Mesenchymal stem cell (in vitro differentiated cells and primary cell): ENCODE measurements around the gene MANSC4. TPM values are rescaled to one million over a fixed set of nuclear protein-coding genes. Genes with fewer than 3 reads are reported as not detected.

Experiments used
- DNase-seq: peaks from one replicate; pipeline ENCODE4 v3.0.0-alpha.2; 2013
- H2AFZ ChIP-seq: one replicate; pipeline ENCODE4 v1.6.1; 2013; ENCODE audit warnings: low read depth, mild to moderate bottlenecking, control low read depth, inconsistent platforms, low read length, moderate library complexity
- H2AK5ac ChIP-seq: 2 replicates; pipeline ENCODE4 v1.6.1; 2013; ENCODE audit warnings: low read length, moderate library complexity, mild to moderate bottlenecking, inconsistent platforms; ENCODE audit not compliant: severe bottlenecking
- H2BK120ac ChIP-seq: one replicate; pipeline ENCODE4 v1.6.1; 2013; ENCODE audit warnings: low read depth, mild to moderate bottlenecking, inconsistent platforms, low read length, moderate library complexity
- H2BK12ac ChIP-seq, 2 experiments: one replicate each; pipeline ENCODE4 v1.6.1; 2013; ENCODE audit warnings: inconsistent platforms in 2 of 2, low read length in 2 of 2, mild to moderate bottlenecking in 2 of 2, moderate library complexity in 2 of 2, control low read depth in 1 of 2
- H2BK15ac ChIP-seq: one replicate; pipeline ENCODE4 v1.6.1; 2013; ENCODE audit warnings: mild to moderate bottlenecking, low read depth, inconsistent platforms; ENCODE audit not compliant: poor library complexity, severe bottlenecking
- H2BK5ac ChIP-seq: 2 replicates; pipeline ENCODE4 v1.6.1; 2013; ENCODE audit warnings: low read depth, mild to moderate bottlenecking, low read length, control low read depth, inconsistent platforms; ENCODE audit not compliant: poor library complexity, severe bottlenecking
- H3K14ac ChIP-seq, 2 experiments: one replicate each; pipeline ENCODE4 v1.6.1; 2013; ENCODE audit warnings: inconsistent platforms in 2 of 2, low read length in 2 of 2, control low read depth in 1 of 2, mild to moderate bottlenecking in 1 of 2, moderate library complexity in 1 of 2
- H3K18ac ChIP-seq, 2 experiments: one replicate each; pipeline ENCODE4 v1.6.1; 2013; ENCODE audit warnings: inconsistent platforms in 2 of 2, low read length in 2 of 2, control low read depth in 1 of 2, low read depth in 1 of 2, mild to moderate bottlenecking in 1 of 2
- H3K23ac ChIP-seq, 2 experiments: one replicate each; pipeline ENCODE4 v1.6.1; 2013; ENCODE audit warnings: inconsistent platforms in 2 of 2, low read length in 2 of 2, mild to moderate bottlenecking in 2 of 2, moderate library complexity in 2 of 2, control low read depth in 1 of 2
- H3K27ac ChIP-seq: 2 replicates; pipeline ENCODE4 v1.5.1; 2013; ENCODE audit warnings: mild to moderate bottlenecking, moderate library complexity, low read length, control low read depth, inconsistent platforms; ENCODE audit not compliant: poor library complexity, severe bottlenecking
- H3K27me3 ChIP-seq, 2 experiments: 2 replicates each; pipeline versions ENCODE4 v1.6.1 to v1.7.0; 2013; ENCODE audit warnings: low read length in 2 of 2, mild to moderate bottlenecking in 2 of 2, moderate library complexity in 2 of 2, control low read depth in 1 of 2, inconsistent platforms in 1 of 2; ENCODE audit not compliant: control insufficient read depth in 1 of 2, insufficient read depth in 1 of 2
- H3K36me3 ChIP-seq, 2 experiments: 2 replicates each; pipeline versions ENCODE4 v1.6.1 to v1.7.0; 2013; ENCODE audit warnings: low read length in 2 of 2, control low read depth in 1 of 2, inconsistent platforms in 1 of 2, low read depth in 1 of 2, mild to moderate bottlenecking in 1 of 2; ENCODE audit not compliant: insufficient read depth in 2 of 2, control insufficient read depth in 1 of 2
- H3K4ac ChIP-seq, 2 experiments: one replicate each; pipeline ENCODE4 v1.6.1; 2013; ENCODE audit warnings: inconsistent platforms in 2 of 2, low read length in 2 of 2, mild to moderate bottlenecking in 2 of 2, moderate library complexity in 2 of 2, control low read depth in 1 of 2, low read depth in 1 of 2
- H3K4me1 ChIP-seq: 2 replicates; pipeline ENCODE4 v1.6.1; 2013; ENCODE audit warnings: low read depth, low read length, control low read depth; ENCODE audit not compliant: control insufficient read depth, insufficient read depth
- H3K4me2 ChIP-seq: 2 replicates; pipeline ENCODE4 v1.6.1; 2013; ENCODE audit warnings: low read length, mild to moderate bottlenecking, inconsistent platforms; ENCODE audit not compliant: poor library complexity, severe bottlenecking
- H3K4me3 ChIP-seq, 2 experiments: 2 replicates each; pipeline versions ENCODE4 v1.5.1 to v1.7.0; 2013; ENCODE audit warnings: low read length in 2 of 2, mild to moderate bottlenecking in 2 of 2, control low read depth in 1 of 2, low read depth in 1 of 2; ENCODE audit not compliant: insufficient read depth in 1 of 2
- H3K79me1 ChIP-seq: replicated peaks from 2 replicates; pipeline ENCODE4 v1.6.1; 2013; ENCODE audit warnings: mild to moderate bottlenecking, control low read depth, low read length, inconsistent platforms; ENCODE audit not compliant: poor library complexity, severe bottlenecking
- H3K9ac ChIP-seq: 2 replicates; pipeline ENCODE4 v1.7.0; 2013; ENCODE audit warnings: mild to moderate bottlenecking, low read length, moderate library complexity
- H3K9me3 ChIP-seq: 2 replicates; pipeline ENCODE4 v1.7.0; 2013; ENCODE audit warnings: mild to moderate bottlenecking, low read length; ENCODE audit not compliant: control insufficient read depth
- H4K8ac ChIP-seq: one replicate; pipeline ENCODE4 v1.6.1; 2013; ENCODE audit warnings: inconsistent platforms, mild to moderate bottlenecking, low read length, moderate library complexity
- H4K91ac ChIP-seq: one replicate; pipeline ENCODE4 v1.6.1; 2013; ENCODE audit warnings: mild to moderate bottlenecking, low read length, inconsistent platforms
- WGBS: methylation state at CpG from one replicate; pipeline ENCODE4 v1.1.7; 2013; ENCODE audit warnings: mixed read lengths; 5-methylcytosine and 5-hydroxymethylcytosine counted together
- small RNA-seq: library from polyadenylated mRNA; stranded (forward); fragments of <200 nt; extraction: miRNeasy Mini kit (QIAGEN cat#:217004); gene quantifications from one replicate; pipeline ENCODE3, GENCODE V24; 2013; ENCODE audit warnings: low read depth

The MANSC4 gene

DNA sequence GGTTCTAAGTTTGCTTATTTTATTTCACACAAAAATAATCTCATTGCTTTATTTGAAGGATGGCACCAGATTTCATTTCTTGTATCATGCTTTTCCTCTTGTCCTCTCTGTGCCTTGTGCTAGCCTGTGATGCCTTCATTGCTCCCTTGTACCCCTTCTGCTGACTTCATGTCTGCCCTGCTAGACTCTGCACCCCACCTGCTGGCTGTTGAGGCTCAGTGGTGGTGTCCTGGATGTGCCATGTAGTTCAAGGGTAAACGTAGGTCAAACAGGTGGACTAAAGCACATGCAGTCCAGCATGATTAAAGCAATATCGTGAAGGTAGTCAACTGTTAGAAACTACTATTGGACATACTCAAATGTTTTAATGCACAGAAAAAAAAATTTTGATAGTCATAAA, 47.8 kb downstream of the MANSC4 start:
- Histone ChIP-seq H3K9ac (no peak overlapping the region), H3K79me1 (peaks cover 13% of the 10 kb centered on the region), H2BK12ac (no peak overlapping the region), H2AK5ac (no peak overlapping the region), H3K4ac (no peak overlapping the region), H3K18ac (no peak overlapping the region), H3K27me3 (no peaks in the 10 kb centered on the region), H2BK120ac (no peak overlapping the region), H3K4me2 (no peak overlapping the region), H3K23ac (no peak overlapping the region), H3K9me3 (no peaks in the 10 kb centered on the region), H3K14ac (no peak overlapping the region), H3K4me1 (no peaks in the 10 kb centered on the region), H3K4me3 (no peak overlapping the region), H4K91ac (no peak overlapping the region), H4K8ac (no peak overlapping the region), H2BK15ac (no peak overlapping the region), H2AFZ (no peak overlapping the region), H3K27ac (no peak overlapping the region), H3K36me3 (peaks cover 14 to 62% of the 10 kb centered on the region in 2 experiments), H2BK5ac (no peak overlapping the region)
- WGBS: 40% methylated on average over 1 of the region's 2 CpGs
- DNase-seq: no peak

DNA sequence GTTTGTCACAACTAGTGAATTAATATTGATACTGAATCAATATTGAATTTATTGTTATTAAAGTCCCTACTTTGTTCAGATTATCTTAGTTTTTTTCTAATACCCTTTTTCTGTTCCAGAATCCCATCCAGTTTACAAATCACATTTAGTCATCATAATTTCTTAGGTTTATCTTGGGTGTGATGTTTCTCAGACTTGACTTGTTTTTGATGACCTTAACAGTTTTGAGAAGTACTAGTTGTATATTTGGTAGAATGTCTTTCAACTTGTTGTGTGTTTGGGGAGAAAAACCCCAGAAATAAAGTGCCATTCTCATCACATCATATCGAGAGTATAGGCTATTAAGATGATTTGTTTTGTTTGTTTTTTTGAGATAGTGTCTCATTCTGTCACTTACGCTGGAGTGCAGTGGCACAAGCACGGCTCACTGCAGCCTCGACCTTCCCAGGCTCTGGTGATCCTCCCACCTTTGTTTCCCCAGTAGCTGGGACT, 49.9 kb downstream of the MANSC4 start:
- Histone ChIP-seq H3K23ac (no peak overlapping the region), H3K4ac (no peak overlapping the region), H3K79me1 (peaks cover 10% of the 10 kb centered on the region), H3K4me1 (no peaks in the 10 kb centered on the region), H4K91ac (no peak overlapping the region), H2BK120ac (no peak overlapping the region), H3K9me3 (no peaks in the 10 kb centered on the region), H3K27me3 (no peaks in the 10 kb centered on the region), H2BK15ac (no peak overlapping the region), H3K36me3 (peaks cover 14 to 61% of the 10 kb centered on the region in 2 experiments), H3K27ac (no peak overlapping the region), H2AFZ (no peak overlapping the region), H3K4me3 (no peak overlapping the region), H3K4me2 (no peak overlapping the region), H2BK12ac (no peak overlapping the region), H2BK5ac (no peak overlapping the region), H4K8ac (no peak overlapping the region), H3K14ac (no peak overlapping the region), H2AK5ac (no peak overlapping the region), H3K18ac (no peak overlapping the region), H3K9ac (no peak overlapping the region)
- no peak for DNase-seq
- WGBS: 96% methylated on average over 4 of the region's 4 CpGs

DNA sequence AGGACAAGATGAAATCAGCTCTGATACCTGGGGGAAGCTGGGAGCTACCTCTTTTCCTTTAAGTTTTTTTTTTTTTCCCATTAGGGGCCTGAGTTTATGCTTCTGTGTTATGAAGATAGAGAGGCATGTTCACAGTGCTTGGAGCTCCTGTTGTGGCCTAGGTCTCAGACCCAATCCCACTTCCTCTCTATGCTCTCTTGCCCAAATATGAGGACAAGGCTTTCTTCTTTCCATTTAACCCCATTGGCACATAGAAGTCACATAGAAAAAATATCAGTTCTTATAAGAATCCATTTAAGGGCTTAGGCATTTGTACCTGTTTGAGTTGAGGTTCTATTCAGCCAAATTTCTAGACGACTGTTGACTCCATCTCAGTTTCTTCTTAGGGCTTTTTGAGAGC, 56.8 kb downstream of the MANSC4 start:
- Histone ChIP-seq H3K23ac (no peak overlapping the region), H3K79me1 (peaks cover 9% of the 10 kb centered on the region), H3K18ac (no peak overlapping the region), H3K4ac (no peak overlapping the region), H3K27me3 (no peaks in the 10 kb centered on the region), H3K27ac (no peak overlapping the region), H4K8ac (no peak overlapping the region), H2AFZ (no peak overlapping the region), H3K4me1 (no peaks in the 10 kb centered on the region), H3K4me2 (no peak overlapping the region), H4K91ac (no peak overlapping the region), H2BK120ac (no peak overlapping the region), H2BK5ac (no peak overlapping the region), H3K36me3 (peaks cover 10 to 85% of the 10 kb centered on the region in 2 experiments), H2AK5ac (no peak overlapping the region), H2BK12ac (no peak overlapping the region), H3K14ac (no peak overlapping the region), H3K4me3 (no peak overlapping the region), H3K9me3 (no peaks in the 10 kb centered on the region), H2BK15ac (no peak overlapping the region), H3K9ac (no peak overlapping the region)
- no CpG with 5 or more reads among the region's 1 CpG for WGBS
- DNase-seq: no peak

Small RNAs within 50 kb of the gene (small RNA-seq; reads per million reads assigned to genes)
- gene RF00019 (not detected), gene RF02271 (not detected)
